Neural crest cell (in vitro differentiated cells): ENCODE measurements around the gene IL1R2. TPM values are rescaled to one million over a fixed set of nuclear protein-coding genes. Genes with fewer than 3 reads are reported as not detected.
A peak's percentile ranks its signal among the peaks of the same experiment; 100 is the strongest.

ENCODE experiments used
- DNase-seq: peaks from one replicate; pipeline ENCODE4 v3.0.0; 2021; ENCODE audit warnings: low read depth, mixed read lengths, low spot score
- H3K27ac Mint-ChIP-seq: one replicate; pipeline ENCODE4 v1.8.0; 2021; ENCODE audit warnings: mild to moderate bottlenecking, mixed read lengths; ENCODE audit not compliant: unreplicated experiment
- H3K27me3 Mint-ChIP-seq: 2 replicates; pipeline ENCODE4 v1.8.0; 2021; ENCODE audit warnings: low read depth, mild to moderate bottlenecking, mixed read lengths
- H3K36me3 Mint-ChIP-seq: 2 replicates; pipeline ENCODE4 v1.8.0; 2021; ENCODE audit warnings: low read depth, mild to moderate bottlenecking, mixed read lengths
- H3K4me1 Mint-ChIP-seq: 2 replicates; pipeline ENCODE4 v1.8.0; 2021; ENCODE audit warnings: mixed read lengths
- H3K4me3 Mint-ChIP-seq: one replicate; pipeline ENCODE4 v1.8.0; 2021; ENCODE audit warnings: mild to moderate bottlenecking, mixed read lengths
- H3K9me3 Mint-ChIP-seq: 2 replicates; pipeline ENCODE4 v1.8.0; 2021; ENCODE audit warnings: mixed read lengths
- total RNA-seq: library from RNA; stranded (reverse); gene quantifications from 2 replicates; pipeline ENCODE4 v1.2.1, GENCODE V29; 2021
- TF ChIP-seq, protein P1 (sequence below): fragments of 200-600 bp; sonication (generic); conservative IDR thresholded peaks from 2 replicates; pipeline ENCODE4 v1.5.0; 2021; ENCODE audit warnings: antibody characterized with exemption, mild to moderate bottlenecking

IL1R2 gene
- total RNA-seq, 1 donor from 2014 or later = not detected

- no peak for DNase-seq
- H3K27me3 Mint-ChIP-seq = peaks cover 4% of the 10 kb centered on the region
- peaks cover 20% of the 10 kb centered on the region for H3K4me1 Mint-ChIP-seq
- H3K27ac Mint-ChIP-seq = no peak overlapping the region
- H3K36me3 Mint-ChIP-seq = no peaks in the 10 kb centered on the region
- H3K4me3 Mint-ChIP-seq = no peak overlapping the region
- H3K9me3 Mint-ChIP-seq = peaks cover 6% of the 10 kb centered on the region
- TF ChIP-seq, protein P1, sequence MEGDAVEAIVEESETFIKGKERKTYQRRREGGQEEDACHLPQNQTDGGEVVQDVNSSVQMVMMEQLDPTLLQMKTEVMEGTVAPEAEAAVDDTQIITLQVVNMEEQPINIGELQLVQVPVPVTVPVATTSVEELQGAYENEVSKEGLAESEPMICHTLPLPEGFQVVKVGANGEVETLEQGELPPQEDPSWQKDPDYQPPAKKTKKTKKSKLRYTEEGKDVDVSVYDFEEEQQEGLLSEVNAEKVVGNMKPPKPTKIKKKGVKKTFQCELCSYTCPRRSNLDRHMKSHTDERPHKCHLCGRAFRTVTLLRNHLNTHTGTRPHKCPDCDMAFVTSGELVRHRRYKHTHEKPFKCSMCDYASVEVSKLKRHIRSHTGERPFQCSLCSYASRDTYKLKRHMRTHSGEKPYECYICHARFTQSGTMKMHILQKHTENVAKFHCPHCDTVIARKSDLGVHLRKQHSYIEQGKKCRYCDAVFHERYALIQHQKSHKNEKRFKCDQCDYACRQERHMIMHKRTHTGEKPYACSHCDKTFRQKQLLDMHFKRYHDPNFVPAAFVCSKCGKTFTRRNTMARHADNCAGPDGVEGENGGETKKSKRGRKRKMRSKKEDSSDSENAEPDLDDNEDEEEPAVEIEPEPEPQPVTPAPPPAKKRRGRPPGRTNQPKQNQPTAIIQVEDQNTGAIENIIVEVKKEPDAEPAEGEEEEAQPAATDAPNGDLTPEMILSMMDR = no peak
Measured at GRCh38 chr2:102030855-102031527, 39.2 kb downstream of the IL1R2 start.

DNA sequence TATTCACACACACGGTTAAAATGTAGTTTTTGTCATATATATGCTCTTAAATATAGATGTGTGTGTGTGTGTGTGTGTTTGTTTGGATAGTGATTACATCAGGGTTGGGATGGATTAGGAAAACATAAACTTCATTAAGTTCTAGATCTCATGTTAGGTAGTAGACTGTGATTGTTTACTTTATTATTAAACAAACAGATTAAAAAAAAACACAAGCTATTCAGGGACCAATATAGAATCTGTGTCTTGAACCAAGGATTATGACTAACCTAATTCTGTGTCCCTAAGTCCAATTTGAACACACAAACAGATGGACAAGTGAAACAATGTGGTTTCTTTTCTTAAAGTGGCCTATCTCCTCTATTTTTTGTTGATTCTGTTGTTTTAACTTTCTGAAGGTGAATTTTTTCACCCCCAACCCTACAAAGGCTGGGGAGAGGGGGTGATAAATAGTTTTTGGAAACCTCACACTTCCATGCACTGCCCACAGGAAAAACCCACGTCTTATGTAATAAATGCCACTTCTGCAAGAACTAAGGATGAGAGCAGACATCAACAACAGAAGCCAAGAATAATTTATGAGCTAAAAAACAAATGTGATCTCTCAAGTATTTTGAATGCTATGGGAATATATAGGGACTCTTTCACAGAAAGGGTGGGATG lies 40.7 kb downstream of the IL1R2 start:
- peaks cover 6% of the 10 kb centered on the region for H3K9me3 Mint-ChIP-seq
- H3K27me3 Mint-ChIP-seq = peaks cover 4% of the 10 kb centered on the region
- no peak for DNase-seq
- TF ChIP-seq, protein P1 = no peak
- no peak overlapping the region for H3K27ac Mint-ChIP-seq
- H3K4me3 Mint-ChIP-seq = no peak overlapping the region
- H3K36me3 Mint-ChIP-seq = no peaks in the 10 kb centered on the region
- peaks cover 8% of the 10 kb centered on the region for H3K4me1 Mint-ChIP-seq

- H3K4me1 Mint-ChIP-seq = peaks cover 1% of the 10 kb centered on the region
- no peak overlapping the region for H3K4me3 Mint-ChIP-seq
- TF ChIP-seq, protein P1 = no peak
- no peak overlapping the region for H3K27ac Mint-ChIP-seq
- H3K9me3 Mint-ChIP-seq = peaks cover 6% of the 10 kb centered on the region
- peaks cover 4% of the 10 kb centered on the region for H3K27me3 Mint-ChIP-seq
- no peaks in the 10 kb centered on the region for H3K36me3 Mint-ChIP-seq
- no peak for DNase-seq
Measured at GRCh38 chr2:102033031-102033749, 41.4 kb downstream of the IL1R2 start.

DNA sequence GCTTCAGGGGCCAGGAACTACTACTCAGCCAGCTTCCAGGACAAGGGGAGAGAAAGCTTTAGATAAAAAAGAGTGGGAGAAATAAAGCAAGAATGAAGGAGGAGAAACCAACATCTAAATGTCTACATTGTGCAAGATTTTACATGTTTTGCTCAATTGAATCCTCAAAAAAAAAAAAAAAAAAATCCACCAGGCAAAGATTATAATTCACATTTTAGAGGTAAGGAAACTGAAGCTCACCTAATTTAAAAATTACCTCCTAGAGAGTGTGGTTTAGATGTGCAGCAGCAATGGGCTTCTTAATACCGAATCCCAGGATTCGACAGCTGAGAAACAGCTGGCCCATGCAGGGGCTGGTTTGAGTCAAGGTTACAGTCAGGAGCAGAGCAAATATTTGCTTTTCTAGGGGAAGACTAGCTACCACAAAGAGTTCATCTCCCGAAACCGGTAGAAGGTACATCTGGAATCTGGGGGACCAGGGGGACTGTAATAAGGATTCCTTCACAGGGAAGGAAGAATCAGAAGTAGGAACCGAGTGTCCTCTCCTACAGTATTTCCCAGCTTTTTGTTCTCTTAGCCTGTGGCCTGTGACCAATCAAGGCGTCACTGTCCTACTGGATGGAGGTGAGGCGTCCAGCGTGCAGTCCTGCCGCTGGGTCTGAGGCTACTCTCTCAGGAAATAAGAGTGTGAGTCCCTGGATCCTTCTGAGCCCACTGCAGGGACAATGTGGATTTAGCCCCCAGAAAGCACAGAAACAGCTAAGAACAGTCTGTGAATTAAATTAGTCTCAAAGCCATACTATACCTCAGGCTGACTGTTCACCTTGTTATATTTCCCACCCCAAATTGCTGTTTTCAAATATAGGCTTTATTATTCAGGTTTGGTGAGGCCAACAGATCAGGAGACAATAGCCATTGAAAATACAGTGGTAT lies 42.3 kb downstream of the IL1R2 start:
- Mint-ChIP-seq H3K4me1 (no peaks in the 10 kb centered on the region), H3K27me3 (peaks cover 4% of the 10 kb centered on the region), H3K36me3 (no peaks in the 10 kb centered on the region), H3K4me3 (no peak overlapping the region), H3K9me3 (peaks cover 8% of the 10 kb centered on the region), H3K27ac (peak overlapping the region; percentile 55)
- TF ChIP-seq, protein P1 = no peak
- DNase-seq = no peak
